Astrocyte of the cerebellum (primary cell): ENCODE measurements around the gene BMP2.

Experiments used
- DNase-seq: peaks from one replicate; pipeline ENCODE4 v3.0.0-alpha.2; 2011; ENCODE audit warnings: low read depth
- H3K4me3 ChIP-seq: 2 replicates; pipeline ENCODE4 v1.5.1; 2011; ENCODE audit warnings: mild to moderate bottlenecking, low read depth, low read length, moderate library complexity
- CTCF ChIP-seq: IDR thresholded peaks from 2 replicates; pipeline ENCODE4 v1.5.1; 2012; ENCODE audit warnings: low read length, low read depth, moderate library complexity, mild to moderate bottlenecking; ENCODE audit errors: missing control alignments
- in situ Hi-C: cut with HindIII; loops from 2 replicates; pipeline ENCODE4 v1.10.0; 2017; ENCODE audit warnings: low sequenced_read_pairs

Gene BMP2

GRCh38 chr20:6732851-6733250, 34.6 kb upstream of the BMP2 start:
- H3K4me3 ChIP-seq, result no peak overlapping the region
- TF ChIP-seq CTCF, result no peak
- in situ Hi-C loops, result no loop called here
- no peak for DNase-seq

- no peak for TF ChIP-seq CTCF
- no peak overlapping the region for H3K4me3 ChIP-seq
- in situ Hi-C loops, result no loop called here
- DNase-seq, result no peak
These were observed 33.5 kb upstream of the BMP2 start for GRCh38 chr20:6733965-6734364.

GRCh38 chr20:6735942-6736845, 31.3 kb upstream of the BMP2 start:
- no peak for DNase-seq
- no peak for TF ChIP-seq CTCF
- in situ Hi-C loops, result no loop called here
- no peak overlapping the region for H3K4me3 ChIP-seq

- in situ Hi-C loops, result no loop called here
- DNase-seq, result no peak
- no peak overlapping the region for H3K4me3 ChIP-seq
- no peak for TF ChIP-seq CTCF
These were observed 28.1 kb upstream of the BMP2 start for GRCh38 chr20:6739406-6739805.

GRCh38 chr20:6740096-6740495, 27.4 kb upstream of the BMP2 start:
- TF ChIP-seq CTCF, result no peak
- no peak overlapping the region for H3K4me3 ChIP-seq
- DNase-seq, result no peak
- in situ Hi-C loops, result no loop called here

- in situ Hi-C loops, result no loop called here
- no peak for TF ChIP-seq CTCF
- no peak for DNase-seq
- no peak overlapping the region for H3K4me3 ChIP-seq
These were observed 23.3 kb upstream of the BMP2 start for GRCh38 chr20:6744180-6744579.
